T-helper 17 cell (primary cell): ENCODE results near the gene SNRNP70. TPM values are rescaled to one million over a fixed set of nuclear protein-coding genes. Genes with fewer than 3 reads are reported as not detected.
"Not testable (repeated sequence)": the region's sequence is repeated elsewhere in the genome, so short reads cannot be mapped to it uniquely, and the experiment has no call there.

ENCODE experiments used
- ATAC-seq: fragments of 150-1000 bp; cut with Tn5 transposase; 2 replicates; pipeline ENCODE4 v1.10.0; 2021; ENCODE audit warnings: mild to moderate bottlenecking, moderate library complexity
- DNase-seq, 3 donors: peaks; one replicate each; pipeline versions ENCODE4 v3.0.0 to v3.0.0-alpha.2; 2020 to 2021
- H3K9me3 ChIP-seq: one replicate; pipeline ENCODE4 v1.7.0; 2013; ENCODE audit warnings: low read length, mild to moderate bottlenecking; ENCODE audit not compliant: control insufficient read depth, poor library complexity, severe bottlenecking
- H3K27ac Mint-ChIP-seq: one replicate; pipeline ENCODE4 v1.8.0; 2022; ENCODE audit warnings: mild to moderate bottlenecking, moderate library complexity, mixed read lengths
- H3K27me3 Mint-ChIP-seq: one replicate; pipeline ENCODE4 v1.8.0; 2022; ENCODE audit warnings: mixed read lengths
- H3K36me3 Mint-ChIP-seq: one replicate; pipeline ENCODE4 v1.8.0; 2022; ENCODE audit warnings: low read depth, mixed read lengths
- H3K4me1 Mint-ChIP-seq: one replicate; pipeline ENCODE4 v1.8.0; 2022; ENCODE audit warnings: mild to moderate bottlenecking, mixed read lengths
- H3K4me3 Mint-ChIP-seq: one replicate; pipeline ENCODE4 v1.8.0; 2022; ENCODE audit warnings: mild to moderate bottlenecking, moderate library complexity, mixed read lengths
- total RNA-seq, 4 donors: library from RNA in 2 of 4; stranded (reverse) in 2 of 4; gene quantifications; one replicate each; pipeline ENCODE4 v1.2.3 and lab custom pipeline; 2022 to 2026

SNRNP70 gene
- 100 to 1,000 TPM; 352 to 394 TPM for total RNA-seq
- total RNA-seq (lab: John Stamatoyannopoulos, UW): 448 to 638 reads per million in 2 donors

GRCh38 chr19:49085020-49085867 lies at the start of gene SNRNP70:
SNRNP70 (plus strand) TSS chr19:49085451; CDS start chr19:49086415, 964 bp downstream.
- H3K36me3 Mint-ChIP-seq: peaks cover 12% of the 10 kb centered on the region
- DNase-seq (peak; percentile 98 to 99 (median 99)), ATAC-seq (peak; percentile 93)
- H3K4me1 Mint-ChIP-seq: peaks cover 33% of the 10 kb centered on the region
- H3K27me3 Mint-ChIP-seq: peaks cover 4% of the 10 kb centered on the region
- peak within 1 kb of the TSS; percentile 96 for H3K4me3 Mint-ChIP-seq
- H3K27ac Mint-ChIP-seq: peak within 1 kb of the TSS; percentile 97
- H3K9me3 ChIP-seq: no peaks in the 10 kb centered on the region

- not testable (repeated sequence) for H3K27me3 Mint-ChIP-seq, H3K4me1 Mint-ChIP-seq
These were observed 48.4 kb upstream of the SNRNP70 start, which contains the start of gene CGB1 for GRCh38 chr19:49036815-49037214. CGB1 (minus strand) TSS chr19:49036895; CDS start chr19:49036711, 184 bp downstream.

GRCh38 chr19:49038111-49038510 lies 47.1 kb upstream of the SNRNP70 start:
- not testable (repeated sequence) for H3K4me1 Mint-ChIP-seq, ATAC-seq, H3K36me3 Mint-ChIP-seq, H3K9me3 ChIP-seq, H3K27me3 Mint-ChIP-seq, DNase-seq, H3K4me3 Mint-ChIP-seq, H3K27ac Mint-ChIP-seq

More at GRCh38 chr19:49036815-49037214, 48.4 kb upstream of the SNRNP70 start, which contains the start of gene CGB1:
- H3K9me3 ChIP-seq, H3K27ac Mint-ChIP-seq, H3K36me3 Mint-ChIP-seq, ATAC-seq, H3K4me3 Mint-ChIP-seq, DNase-seq: not testable (repeated sequence)

GRCh38 chr19:49038557-49039276 lies 46.5 kb upstream of the SNRNP70 start:
- H3K4me3 Mint-ChIP-seq, H3K27me3 Mint-ChIP-seq, H3K9me3 ChIP-seq, H3K27ac Mint-ChIP-seq, H3K36me3 Mint-ChIP-seq, DNase-seq, H3K4me1 Mint-ChIP-seq, ATAC-seq: not testable (repeated sequence)

- not testable (repeated sequence) for H3K27ac Mint-ChIP-seq, H3K4me3 Mint-ChIP-seq, H3K27me3 Mint-ChIP-seq, ATAC-seq, DNase-seq, H3K36me3 Mint-ChIP-seq, H3K9me3 ChIP-seq, H3K4me1 Mint-ChIP-seq
These were observed 45.5 kb upstream of the SNRNP70 start for GRCh38 chr19:49039736-49040135.

GRCh38 chr19:49042177-49042576 lies 43.1 kb upstream of the SNRNP70 start:
- DNase-seq: no peak
- no peaks in the 10 kb centered on the region for H3K9me3 ChIP-seq
- Mint-ChIP-seq H3K36me3 (no peaks in the 10 kb centered on the region), H3K27me3 (no peaks in the 10 kb centered on the region), H3K4me1 (no peaks in the 10 kb centered on the region), H3K27ac (no peak overlapping the region), H3K4me3 (no peak overlapping the region)
- no peak for ATAC-seq

GRCh38 chr19:49042666-49043065 lies 42.6 kb upstream of the SNRNP70 start:
- not testable (repeated sequence) for H3K27me3 Mint-ChIP-seq, H3K4me1 Mint-ChIP-seq, H3K4me3 Mint-ChIP-seq, DNase-seq, H3K9me3 ChIP-seq, ATAC-seq, H3K27ac Mint-ChIP-seq, H3K36me3 Mint-ChIP-seq

- not testable (repeated sequence) for H3K27me3 Mint-ChIP-seq, DNase-seq, H3K4me3 Mint-ChIP-seq, ATAC-seq, H3K4me1 Mint-ChIP-seq, H3K36me3 Mint-ChIP-seq, H3K9me3 ChIP-seq, H3K27ac Mint-ChIP-seq
These were observed 41.7 kb upstream of the SNRNP70 start, which contains the start of gene CGB5 for GRCh38 chr19:49043548-49043947. CGB5 (plus strand) TSS chr19:49043848; CDS start chr19:49044210, 362 bp downstream.

- H3K36me3 Mint-ChIP-seq: not testable (repeated sequence)
These were observed 36.2 kb upstream of the SNRNP70 start, which contains the start of gene CGB8 for GRCh38 chr19:49049011-49049410. CGB8 (minus strand) TSS chr19:49049111; CDS start chr19:49048739, 372 bp downstream.

GRCh38 chr19:49049834-49050233 lies 35.4 kb upstream of the SNRNP70 start:
- not testable (repeated sequence) for DNase-seq, H3K4me1 Mint-ChIP-seq, H3K27ac Mint-ChIP-seq, H3K36me3 Mint-ChIP-seq, H3K4me3 Mint-ChIP-seq, H3K9me3 ChIP-seq, H3K27me3 Mint-ChIP-seq, ATAC-seq

More at GRCh38 chr19:49049011-49049410, 36.2 kb upstream of the SNRNP70 start, which contains the start of gene CGB8:
- H3K4me3 Mint-ChIP-seq, H3K4me1 Mint-ChIP-seq, ATAC-seq, H3K27ac Mint-ChIP-seq, H3K27me3 Mint-ChIP-seq, DNase-seq, H3K9me3 ChIP-seq: not testable (repeated sequence)

- DNase-seq, H3K36me3 Mint-ChIP-seq, ATAC-seq, H3K4me3 Mint-ChIP-seq, H3K9me3 ChIP-seq, H3K27me3 Mint-ChIP-seq, H3K27ac Mint-ChIP-seq, H3K4me1 Mint-ChIP-seq: not testable (repeated sequence)
These were observed 34.7 kb upstream of the SNRNP70 start for GRCh38 chr19:49050376-49051033.

GRCh38 chr19:49056101-49056901 lies 28.9 kb upstream of the SNRNP70 start:
- no peak overlapping the region for H3K27ac Mint-ChIP-seq

More at GRCh38 chr19:49056101-49056901, 28.9 kb upstream of the SNRNP70 start:
- H3K27me3 Mint-ChIP-seq: peaks cover 38% of the 10 kb centered on the region
- H3K9me3 ChIP-seq: no peaks in the 10 kb centered on the region
- H3K4me3 Mint-ChIP-seq: peak overlapping the region; percentile 96
- DNase-seq (peak; percentile 44 to 58 (median 46)), ATAC-seq (peak; percentile 85)
- H3K36me3 Mint-ChIP-seq: peaks cover 9% of the 10 kb centered on the region
- H3K4me1 Mint-ChIP-seq: peaks cover 20% of the 10 kb centered on the region
